Psoas muscle (tissue), 8 donors: ENCODE data around the gene OR2H1. TPM values are rescaled to one million over a fixed set of nuclear protein-coding genes. Genes with fewer than 3 reads are reported as not detected.

Experiments used
- ATAC-seq, 4 donors: fragments of 200-7000 bp; cut with Tn5 transposase; one replicate each; pipeline ENCODE4 v1.9.1; 2020; ENCODE audit warnings: moderate library complexity in 3 of 4, mild to moderate bottlenecking in 2 of 4
- DNase-seq, 2 donors: peaks; one replicate each; pipeline ENCODE4 v3.0.0-alpha.2; 2020
- H3K27ac ChIP-seq: fragments of 200-600 bp; one replicate; pipeline ENCODE4 v1.8.0; 2022
- H3K27me3 ChIP-seq, 3 donors: fragments of 200-600 bp in 1 of 3; one replicate each; pipeline versions ENCODE4 v1.6.1 to v1.8.0; 2013 to 2022; ENCODE audit warnings: low read length in 2 of 3, mild to moderate bottlenecking in 2 of 3, moderate library complexity in 1 of 3; ENCODE audit not compliant: insufficient read depth in 3 of 3
- H3K36me3 ChIP-seq, 2 donors: fragments of 200-600 bp in 1 of 2; one replicate each; pipeline versions ENCODE4 v1.6.1 to v1.8.0; 2013 to 2022; ENCODE audit warnings: low read depth in 1 of 2, mild to moderate bottlenecking in 1 of 2, moderate library complexity in 1 of 2; ENCODE audit not compliant: insufficient read depth in 1 of 2
- H3K4me1 ChIP-seq: fragments of 200-600 bp; one replicate; pipeline ENCODE4 v1.8.0; 2022
- H3K4me3 ChIP-seq: fragments of 200-600 bp; one replicate; pipeline ENCODE4 v1.8.0; 2022; ENCODE audit warnings: mild to moderate bottlenecking
- H3K9me3 ChIP-seq: fragments of 200-600 bp; one replicate; pipeline ENCODE4 v1.8.0; 2022
- WGBS, 3 donors: extraction: QIAGEN DNeasy Blood & Tissue Kit; methylation state at CpG; one replicate each; pipeline versions ENCODE4 v1.1.6 to v1.1.7; 2013; 5-methylcytosine and 5-hydroxymethylcytosine counted together
- intact Hi-C, 2 donors: fragments of 100-400 bp; cut with DNase I; formaldehyde crosslinking; loops; one replicate each; pipeline versions ENCODE4 v1.11.0 to v1.14.2; 2022
- polyA plus RNA-seq, 3 donors: library from polyadenylated mRNA; stranded (reverse); fragments of 200-250 nt; gene quantifications; one replicate each; pipeline ENCODE4 v1.2.3, GENCODE V29; 2013
- total RNA-seq, 4 donors: library from RNA; stranded (reverse); fragmentation: NEBNext Ultra II Directional in 2 of 4; extraction: Animal tissue kit (Norgen Biotek cat#: 25700) in 2 of 4; gene quantifications; one replicate each; pipeline versions ENCODE4 v1.2.1 to v1.2.4, GENCODE V29; 2021 to 2023
- TF ChIP-seq, protein P1 (sequence below): fragments of 200-600 bp; IDR thresholded peaks from one replicate; pipeline ENCODE4 v1.8.0; 2022; ENCODE audit warnings: antibody characterized with exemption
- donor health status: healthy with polysubstance abuse.
- donor health status: DM: no; HTN: no; CAD: no; lungs with moderate emphysema.
- donor health status: Bipolar disorder and iron deficiency.
- donor health status: healthy.
- donor health status: DM: yes; HTN: yes; CAD: no.
- donor health status: DM: no; HTN: no; CAD: no.
- donor health status: DM: no; HTN: no; CAD: no.
- donor health status: DM: yes; HTN: yes; CAD: no.

Gene OR2H1
- total and polyA plus RNA-seq, 7 donors, result 0.10 TPM; not detected in 6

DNA sequence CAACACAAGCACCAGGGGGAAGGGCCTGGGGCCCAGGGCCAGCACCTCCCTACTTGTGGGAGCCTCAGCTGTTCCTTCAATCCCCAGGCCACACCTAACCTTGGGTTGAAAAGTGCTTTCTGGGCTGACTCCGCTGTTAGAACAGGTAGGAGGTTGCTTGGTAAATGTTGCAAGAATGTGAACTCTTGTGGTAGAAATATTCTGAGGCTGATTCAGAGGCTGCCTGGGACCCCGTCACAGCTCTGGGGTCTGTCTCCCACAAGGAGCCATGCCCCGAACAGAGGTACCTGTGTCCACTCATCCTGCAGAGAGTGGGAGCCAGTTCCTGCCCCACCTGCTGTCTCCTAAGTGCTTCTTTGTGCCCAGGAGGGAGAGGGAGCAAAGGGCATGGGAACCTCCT lies 45.2 kb downstream of the OR2H1 start:
- intact Hi-C loops, result no loop called here
- H3K4me1 ChIP-seq, result no peaks in the 10 kb centered on the region
- no peaks in the 10 kb centered on the region for H3K36me3 ChIP-seq
- TF ChIP-seq, protein P1, sequence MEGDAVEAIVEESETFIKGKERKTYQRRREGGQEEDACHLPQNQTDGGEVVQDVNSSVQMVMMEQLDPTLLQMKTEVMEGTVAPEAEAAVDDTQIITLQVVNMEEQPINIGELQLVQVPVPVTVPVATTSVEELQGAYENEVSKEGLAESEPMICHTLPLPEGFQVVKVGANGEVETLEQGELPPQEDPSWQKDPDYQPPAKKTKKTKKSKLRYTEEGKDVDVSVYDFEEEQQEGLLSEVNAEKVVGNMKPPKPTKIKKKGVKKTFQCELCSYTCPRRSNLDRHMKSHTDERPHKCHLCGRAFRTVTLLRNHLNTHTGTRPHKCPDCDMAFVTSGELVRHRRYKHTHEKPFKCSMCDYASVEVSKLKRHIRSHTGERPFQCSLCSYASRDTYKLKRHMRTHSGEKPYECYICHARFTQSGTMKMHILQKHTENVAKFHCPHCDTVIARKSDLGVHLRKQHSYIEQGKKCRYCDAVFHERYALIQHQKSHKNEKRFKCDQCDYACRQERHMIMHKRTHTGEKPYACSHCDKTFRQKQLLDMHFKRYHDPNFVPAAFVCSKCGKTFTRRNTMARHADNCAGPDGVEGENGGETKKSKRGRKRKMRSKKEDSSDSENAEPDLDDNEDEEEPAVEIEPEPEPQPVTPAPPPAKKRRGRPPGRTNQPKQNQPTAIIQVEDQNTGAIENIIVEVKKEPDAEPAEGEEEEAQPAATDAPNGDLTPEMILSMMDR, result no peak
- ATAC-seq (no peak), DNase-seq (no peak)
- no peak overlapping the region for H3K27ac ChIP-seq
- no peak overlapping the region for H3K4me3 ChIP-seq
- WGBS, 3 donors, result 87 to 88% (median 87%) methylated on average over 3 of the region's 3 CpGs
- no peaks in the 10 kb centered on the region for H3K9me3 ChIP-seq
- H3K27me3 ChIP-seq, result no peaks in the 10 kb centered on the region

GRCh38 chr6:29502597-29502996 lies 45.6 kb downstream of the OR2H1 start:
- no peak for ATAC-seq
- no peak overlapping the region for H3K27ac ChIP-seq
- TF ChIP-seq, protein P1, result no peak
- H3K4me1 ChIP-seq, result no peaks in the 10 kb centered on the region
- no peaks in the 10 kb centered on the region for H3K27me3 ChIP-seq
- intact Hi-C loops, result no loop called here
- no peak for DNase-seq
- no peaks in the 10 kb centered on the region for H3K9me3 ChIP-seq
- 75 to 77% (median 76%) methylated on average over 5 of the region's 5 CpGs for WGBS, 3 donors
- no peaks in the 10 kb centered on the region for H3K36me3 ChIP-seq
- H3K4me3 ChIP-seq, result no peak overlapping the region

GRCh38 chr6:29504961-29505360 lies 48.0 kb downstream of the OR2H1 start:
- H3K36me3 ChIP-seq, result no peaks in the 10 kb centered on the region
- ATAC-seq (no peak), DNase-seq (no peak)
- intact Hi-C loops, result no loop called here
- WGBS, 3 donors, result 60 to 63% (median 62%) methylated on average over 2 of the region's 2 CpGs
- TF ChIP-seq, protein P1, result no peak
- H3K4me1 ChIP-seq, result no peaks in the 10 kb centered on the region
- H3K9me3 ChIP-seq, result no peaks in the 10 kb centered on the region
- H3K27ac ChIP-seq, result no peak overlapping the region
- H3K27me3 ChIP-seq, result no peaks in the 10 kb centered on the region
- no peak overlapping the region for H3K4me3 ChIP-seq

DNA sequence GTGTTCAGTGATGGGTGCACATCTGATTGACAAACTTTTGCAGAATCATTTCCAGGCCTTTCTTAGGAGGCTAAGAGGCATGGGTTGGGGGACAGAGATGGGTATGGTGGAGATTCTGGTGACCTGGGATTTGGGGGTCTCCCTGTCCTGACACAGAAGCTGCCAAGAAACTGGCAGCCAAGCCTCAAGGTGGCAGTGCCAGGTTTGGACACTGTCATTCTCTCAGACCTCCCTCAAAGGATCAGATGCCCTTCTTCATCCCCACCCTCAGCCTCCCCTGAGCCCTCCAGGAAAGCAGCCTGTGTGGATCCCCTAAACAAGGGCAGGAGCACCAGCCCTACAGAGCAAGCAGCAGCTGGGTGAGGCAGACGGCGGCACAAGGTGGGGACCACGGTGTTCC lies 48.9 kb downstream of the OR2H1 start:
- no peak for DNase-seq
- WGBS, 3 donors, result 83 to 88% (median 87%) methylated on average over 3 of the region's 3 CpGs
- no peaks in the 10 kb centered on the region for H3K4me1 ChIP-seq
- no peak for ATAC-seq
- intact Hi-C loops, result no loop called here
- H3K27ac ChIP-seq, result no peak overlapping the region
- H3K36me3 ChIP-seq, result no peaks in the 10 kb centered on the region
- H3K4me3 ChIP-seq, result no peak overlapping the region
- no peaks in the 10 kb centered on the region for H3K27me3 ChIP-seq
- no peaks in the 10 kb centered on the region for H3K9me3 ChIP-seq
- TF ChIP-seq, protein P1, result no peak

DNA sequence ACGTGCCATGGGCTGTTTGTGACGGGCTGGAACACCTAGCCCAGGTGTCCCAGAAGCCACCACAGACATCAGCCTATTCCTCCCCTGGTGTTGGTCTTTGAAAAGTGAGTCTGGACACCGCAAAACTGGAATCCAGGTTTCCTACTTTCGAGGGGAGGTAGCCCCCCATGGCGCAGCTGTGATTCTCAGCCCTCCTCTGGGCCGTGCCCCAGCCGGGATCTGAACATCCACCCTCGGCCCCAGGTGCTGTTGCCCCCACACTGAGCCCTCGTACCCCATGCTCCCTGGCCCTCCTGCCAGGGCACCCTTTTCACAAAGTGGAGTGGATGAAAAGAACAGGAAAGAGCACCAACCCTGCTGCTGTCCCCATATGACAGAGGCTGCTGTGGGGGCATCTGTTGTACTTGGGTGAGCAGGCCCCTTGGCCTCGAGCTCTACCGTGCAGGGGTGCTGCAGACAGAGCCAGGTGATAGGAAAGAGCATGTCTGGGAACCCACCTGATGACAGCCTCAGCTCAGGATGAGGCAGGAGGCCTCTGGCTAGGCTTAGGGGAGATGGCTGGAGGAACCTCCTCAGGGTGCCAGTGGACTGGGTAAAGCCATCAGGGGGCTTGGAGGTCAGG lies 49.6 kb downstream of the OR2H1 start:
- H3K9me3 ChIP-seq, result no peaks in the 10 kb centered on the region
- no peak overlapping the region for H3K27ac ChIP-seq
- no peaks in the 10 kb centered on the region for H3K27me3 ChIP-seq
- H3K4me1 ChIP-seq, result no peaks in the 10 kb centered on the region
- no peaks in the 10 kb centered on the region for H3K36me3 ChIP-seq
- ATAC-seq, result no peak
- 66 to 73% (median 72%) methylated on average over 11 of the region's 11 CpGs for WGBS, 3 donors
- TF ChIP-seq, protein P1, result no peak
- no peak overlapping the region for H3K4me3 ChIP-seq
- intact Hi-C loops, result no loop called here
- DNase-seq, result no peak
